ENCODE data around the gene TBX5.

The TBX5 gene

GRCh38 chr12:114405519-114406271 lies at the start of gene TBX5:
TSS of gene TBX5 (minus strand) at chr12:114406144. CDS start at chr12:114403898, 2,246 bp downstream.
- DNase-seq = no peak

GRCh38 chr12:114451657-114452056 lies 45.7 kb upstream of the TBX5 start:
- no peak for DNase-seq

GRCh38 chr12:114450515-114451300 lies 44.8 kb upstream of the TBX5 start:
- DNase-seq = no peak

- DNase-seq = no peak
These were observed 44.1 kb upstream of the TBX5 start for GRCh38 chr12:114450019-114450418.

- DNase-seq = no peak
These were observed 42.6 kb upstream of the TBX5 start for GRCh38 chr12:114448618-114448933.

- DNase-seq = no peak
These were observed 42.1 kb upstream of the TBX5 start for GRCh38 chr12:114447799-114448617.

GRCh38 chr12:114447274-114447716 lies 41.4 kb upstream of the TBX5 start:
- DNase-seq = no peak

GRCh38 chr12:114445401-114446323 lies 39.7 kb upstream of the TBX5 start:
- DNase-seq = no peak

GRCh38 chr12:114444422-114445279 lies 38.7 kb upstream of the TBX5 start:
- no peak for DNase-seq

- no peak for DNase-seq
These were observed 37.9 kb upstream of the TBX5 start for GRCh38 chr12:114443607-114444421.

GRCh38 chr12:114442578-114442977 lies 36.6 kb upstream of the TBX5 start:
- no peak for DNase-seq

- DNase-seq = no peak
These were observed 35.6 kb upstream of the TBX5 start for GRCh38 chr12:114441545-114441944.

GRCh38 chr12:114441039-114441383 lies 35.1 kb upstream of the TBX5 start:
- DNase-seq = no peak

GRCh38 chr12:114440270-114441038 lies 34.5 kb upstream of the TBX5 start:
- no peak for DNase-seq

- DNase-seq = no peak
These were observed 33.9 kb upstream of the TBX5 start for GRCh38 chr12:114439817-114440216.

GRCh38 chr12:114439261-114439683 lies 33.3 kb upstream of the TBX5 start:
- no peak for DNase-seq

GRCh38 chr12:114438635-114439256 lies 32.8 kb upstream of the TBX5 start:
- DNase-seq = no peak

GRCh38 chr12:114434341-114434740 lies 28.4 kb upstream of the TBX5 start:
- no peak for DNase-seq

- no peak for DNase-seq
These were observed 26.0 kb upstream of the TBX5 start for GRCh38 chr12:114431902-114432301.
